MM.1S (cell line): ENCODE measurements around the gene INTS7.
"Not testable (repeated sequence)": the region's sequence is repeated elsewhere in the genome, so short reads cannot be mapped to it uniquely, and the experiment has no call there.

Source experiments
- DNase-seq: peaks from one replicate; pipeline ENCODE4 v3.0.0-alpha.2; 2015
- H2AFZ ChIP-seq: fragments of 300-600 bp; sonication (generic); 2 replicates; pipeline ENCODE4 v1.6.0; 2016; ENCODE audit warnings: antibody characterized with exemption, low read length
- H3F3A ChIP-seq: fragments of 300-600 bp; sonication (generic); 2 replicates; pipeline ENCODE4 v1.6.1; 2016; ENCODE audit warnings: mild to moderate bottlenecking, antibody characterized with exemption, low read length, moderate library complexity, mixed read lengths; ENCODE audit not compliant: insufficient read depth
- H3K27ac ChIP-seq: fragments of 300-600 bp; sonication (generic); 2 replicates; pipeline ENCODE4 v1.5.1; 2016; ENCODE audit warnings: mild to moderate bottlenecking, low read length
- H3K27me3 ChIP-seq: fragments of 300-600 bp; sonication (generic); replicated peaks from 2 replicates; pipeline ENCODE4 v1.6.0; 2016; ENCODE audit warnings: low read length; ENCODE audit not compliant: insufficient read depth
- H3K36me3 ChIP-seq: fragments of 300-600 bp; sonication (generic); replicated peaks from 2 replicates; pipeline ENCODE4 v1.6.1; 2016; ENCODE audit warnings: mild to moderate bottlenecking, low read length, mixed read lengths; ENCODE audit not compliant: insufficient read depth
- H3K4me1 ChIP-seq: fragments of 300-600 bp; sonication (generic); 2 replicates; pipeline ENCODE4 v1.6.1; 2016; ENCODE audit warnings: low read length, mixed read lengths
- H3K4me2 ChIP-seq: fragments of 300-600 bp; sonication (generic); 2 replicates; pipeline ENCODE4 v1.6.0; 2016; ENCODE audit warnings: low read depth, low read length
- H3K4me3 ChIP-seq: fragments of 300-600 bp; sonication (generic); 2 replicates; pipeline ENCODE4 v1.5.1; 2016; ENCODE audit warnings: low read length, mixed read lengths
- H3K79me2 ChIP-seq: fragments of 300-600 bp; sonication (generic); 2 replicates; pipeline ENCODE4 v1.6.1; 2016; ENCODE audit warnings: mixed run types, low read length, mixed read lengths
- H3K9ac ChIP-seq: fragments of 300-600 bp; sonication (generic); 2 replicates; pipeline ENCODE4 v1.6.1; 2016; ENCODE audit warnings: low read length, mixed read lengths
- H3K9me2 ChIP-seq: fragments of 300-600 bp; sonication (generic); replicated peaks from 2 replicates; pipeline ENCODE4 v1.6.1; 2016; ENCODE audit warnings: mild to moderate bottlenecking, low read length, mixed read lengths; ENCODE audit not compliant: insufficient read depth
- H3K9me3 ChIP-seq: fragments of 300-600 bp; sonication (generic); replicated peaks from 2 replicates; pipeline ENCODE4 v1.6.1; 2016; ENCODE audit warnings: mild to moderate bottlenecking, low read length, mixed read lengths; ENCODE audit not compliant: insufficient read depth
- H4K20me1 ChIP-seq: fragments of 300-600 bp; sonication (generic); 2 replicates; pipeline ENCODE4 v1.6.1; 2016; ENCODE audit warnings: mild to moderate bottlenecking, low read length, moderate library complexity, mixed read lengths; ENCODE audit not compliant: insufficient read depth
- EZH2 ChIP-seq: fragments of 300-600 bp; sonication (generic); optimal IDR thresholded peaks from 2 replicates; pipeline ENCODE3; 2017; ENCODE audit warnings: low read depth, mild to moderate bottlenecking, antibody characterized with exemption, low read length, mixed read lengths
- EZH2phosphoT487 ChIP-seq: fragments of 300-600 bp; sonication (generic); IDR thresholded peaks from 2 replicates; pipeline ENCODE4 v1.6.1; 2018; ENCODE audit warnings: antibody characterized with exemption, low read length
- TF ChIP-seq, protein P1 (sequence below): fragments of 300-600 bp; sonication (generic); IDR thresholded peaks from 2 replicates; pipeline ENCODE4 v1.5.1; 2016; ENCODE audit warnings: antibody characterized with exemption, low read length, mixed read lengths

Gene INTS7

GRCh38 chr1:211938561-211938997 lies 96.8 kb downstream of the INTS7 start:
- Histone ChIP-seq H3K4me3 (no peak overlapping the region), H3K36me3 (no peaks in the 10 kb centered on the region; the same call in 1 of the 2 replicates), H3K9me2 (no peaks in the 10 kb centered on the region), H3K9ac (no peak overlapping the region), H3K27me3 (no peaks in the 10 kb centered on the region), H3K79me2 (no peaks in the 10 kb centered on the region), H3K4me1 (peaks cover 31% of the 10 kb centered on the region), H3F3A (peaks cover 25% of the 10 kb centered on the region), H3K4me2 (peak overlapping the region; percentile 79), H4K20me1 (no peaks in the 10 kb centered on the region), H3K27ac (peak overlapping the region; percentile 28; the same call in 1 of the 2 replicates), H3K9me3 (no peaks in the 10 kb centered on the region), H2AFZ (no peak overlapping the region)
- DNase-seq, result peak; percentile 77
- TF ChIP-seq EZH2, result no peak
- TF ChIP-seq EZH2phosphoT487, result no peak
- TF ChIP-seq, protein P1, sequence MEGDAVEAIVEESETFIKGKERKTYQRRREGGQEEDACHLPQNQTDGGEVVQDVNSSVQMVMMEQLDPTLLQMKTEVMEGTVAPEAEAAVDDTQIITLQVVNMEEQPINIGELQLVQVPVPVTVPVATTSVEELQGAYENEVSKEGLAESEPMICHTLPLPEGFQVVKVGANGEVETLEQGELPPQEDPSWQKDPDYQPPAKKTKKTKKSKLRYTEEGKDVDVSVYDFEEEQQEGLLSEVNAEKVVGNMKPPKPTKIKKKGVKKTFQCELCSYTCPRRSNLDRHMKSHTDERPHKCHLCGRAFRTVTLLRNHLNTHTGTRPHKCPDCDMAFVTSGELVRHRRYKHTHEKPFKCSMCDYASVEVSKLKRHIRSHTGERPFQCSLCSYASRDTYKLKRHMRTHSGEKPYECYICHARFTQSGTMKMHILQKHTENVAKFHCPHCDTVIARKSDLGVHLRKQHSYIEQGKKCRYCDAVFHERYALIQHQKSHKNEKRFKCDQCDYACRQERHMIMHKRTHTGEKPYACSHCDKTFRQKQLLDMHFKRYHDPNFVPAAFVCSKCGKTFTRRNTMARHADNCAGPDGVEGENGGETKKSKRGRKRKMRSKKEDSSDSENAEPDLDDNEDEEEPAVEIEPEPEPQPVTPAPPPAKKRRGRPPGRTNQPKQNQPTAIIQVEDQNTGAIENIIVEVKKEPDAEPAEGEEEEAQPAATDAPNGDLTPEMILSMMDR, result no peak

GRCh38 chr1:211937422-211937821 lies 97.9 kb downstream of the INTS7 start:
- H3K4me3 ChIP-seq, H3K36me3 ChIP-seq, H3K9me2 ChIP-seq, DNase-seq, H4K20me1 ChIP-seq, H3K9ac ChIP-seq, H3K9me3 ChIP-seq, H3K4me2 ChIP-seq, H2AFZ ChIP-seq, H3K79me2 ChIP-seq, H3K27ac ChIP-seq, H3K27me3 ChIP-seq: not testable (repeated sequence)
- H3K4me1 ChIP-seq, result peaks cover 31% of the 10 kb centered on the region
- peaks cover 25% of the 10 kb centered on the region for H3F3A ChIP-seq

DNA sequence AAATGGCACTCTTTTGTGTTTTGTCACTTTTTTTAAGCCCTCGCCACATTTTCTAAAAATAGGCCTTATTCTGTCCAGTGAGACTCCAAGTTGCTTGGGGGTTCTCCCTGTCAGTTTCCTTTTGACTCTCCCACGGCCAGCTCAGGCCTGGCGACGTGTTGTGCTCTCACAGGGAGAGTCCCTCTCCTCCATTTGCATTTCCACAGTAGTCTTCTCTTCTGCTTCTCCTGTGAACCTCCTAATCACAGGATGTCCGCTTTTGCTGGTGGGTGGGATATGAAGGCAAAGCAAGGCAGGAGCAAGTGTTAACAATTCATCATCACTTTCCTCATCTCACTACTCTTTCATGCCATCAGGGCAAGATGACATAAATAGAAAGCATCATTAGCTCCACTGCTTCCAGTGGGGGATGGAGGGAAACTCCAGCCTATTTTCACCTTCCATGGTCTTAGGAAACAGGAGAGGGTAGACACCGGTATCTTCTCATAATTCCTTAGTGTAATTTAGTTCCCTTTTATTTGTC lies 99.8 kb downstream of the INTS7 start:
- Histone ChIP-seq H3K27me3 (no peaks in the 10 kb centered on the region), H3F3A (peaks cover 18% of the 10 kb centered on the region), H2AFZ (no peak overlapping the region), H3K36me3 (no peaks in the 10 kb centered on the region), H3K9ac (no peak overlapping the region), H3K27ac (no peak overlapping the region), H3K79me2 (no peaks in the 10 kb centered on the region), H3K4me2 (no peak overlapping the region), H3K4me1 (peaks cover 25% of the 10 kb centered on the region), H3K4me3 (no peak overlapping the region), H3K9me2 (no peaks in the 10 kb centered on the region), H4K20me1 (no peaks in the 10 kb centered on the region), H3K9me3 (no peaks in the 10 kb centered on the region)
- DNase-seq, result no peak
- no peak for TF ChIP-seq EZH2phosphoT487
- TF ChIP-seq, protein P1, result no peak
- TF ChIP-seq EZH2, result no peak

DNA sequence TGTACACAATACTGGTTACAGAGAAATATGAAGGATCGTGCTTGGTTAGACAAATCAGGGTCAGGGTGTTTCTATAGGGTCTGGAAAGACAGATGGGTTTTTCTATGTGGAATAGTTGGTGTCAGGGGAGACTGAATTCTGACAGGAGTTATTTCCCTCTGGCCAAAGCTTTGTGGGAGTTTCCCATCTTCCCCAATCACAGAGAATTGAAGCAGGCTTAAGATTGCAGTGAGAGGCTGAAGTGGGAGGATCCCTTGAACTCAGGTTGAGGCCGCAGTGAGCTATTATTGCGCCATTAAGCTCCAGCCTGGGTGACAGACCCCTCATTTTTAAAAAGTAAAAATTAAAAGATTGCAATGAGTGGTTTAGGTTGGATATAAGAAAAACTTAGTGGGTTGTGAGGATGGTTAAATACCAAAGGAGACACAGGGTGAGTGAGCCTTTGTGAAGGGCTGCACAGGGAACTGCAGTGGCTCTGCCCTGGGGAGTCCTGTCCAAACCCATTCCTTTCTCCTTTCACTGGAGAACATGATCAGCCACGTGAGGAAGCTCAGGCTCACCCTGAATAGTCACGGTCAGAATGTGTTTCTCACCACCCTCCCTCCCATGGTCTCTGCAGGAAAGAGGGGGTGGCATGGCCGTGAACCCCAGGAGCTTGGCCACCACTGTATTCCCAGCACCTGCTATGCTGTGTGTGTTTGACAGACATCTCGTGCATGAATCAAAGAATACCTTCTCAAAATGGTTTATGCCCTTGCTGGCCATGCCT lies 101.2 kb downstream of the INTS7 start:
- peaks cover 13% of the 10 kb centered on the region for H3K4me1 ChIP-seq
- H3K27me3 ChIP-seq, result no peaks in the 10 kb centered on the region
- no peaks in the 10 kb centered on the region for H3K9me2 ChIP-seq
- TF ChIP-seq EZH2, result no peak
- TF ChIP-seq, protein P1, result no peak
- TF ChIP-seq EZH2phosphoT487, result no peak
- no peaks in the 10 kb centered on the region for H3K36me3 ChIP-seq
- H3K9ac ChIP-seq, result no peak overlapping the region
- H3K9me3 ChIP-seq, result no peaks in the 10 kb centered on the region
- H2AFZ ChIP-seq, result no peak overlapping the region
- peaks cover 6% of the 10 kb centered on the region for H3F3A ChIP-seq
- no peak overlapping the region for H3K4me3 ChIP-seq
- no peak for DNase-seq
- H3K27ac ChIP-seq, result no peak overlapping the region
- no peak overlapping the region for H3K4me2 ChIP-seq
- H4K20me1 ChIP-seq, result no peaks in the 10 kb centered on the region
- no peaks in the 10 kb centered on the region for H3K79me2 ChIP-seq
